ENCODE data around the gene MSRB3.

The MSRB3 gene

GRCh38 chr12:65392491-65392890, 114.0 kb downstream of the MSRB3 start:
- Histone ChIP-seq H3K27ac (ENCODE audit: low read length) (no peak overlapping the region), H3K4me1 (ENCODE audit: low read length) (no peaks in the 10 kb centered on the region), H3K79me2 (ENCODE audit: low read length) (no peaks in the 10 kb centered on the region), H3K9ac (ENCODE audit: low read length) (no peak overlapping the region), H3K36me3 (replicated peaks; ENCODE audit: low read depth, low read length) (no peaks in the 10 kb centered on the region), H3K4me2 (ENCODE audit: low read length) (no peak overlapping the region), H3K4me3 (ENCODE audit: low read length) (no peak overlapping the region), H2AFZ (ENCODE audit: low read depth, low read length) (no peak overlapping the region), H3K27me3 (ENCODE audit: low read depth, low read length) (no peaks in the 10 kb centered on the region), H4K20me1 (ENCODE audit: insufficient read depth, low read length) (no peaks in the 10 kb centered on the region), H3K9me3 (ENCODE audit: insufficient read depth, low read length) (peaks cover 8% of the 10 kb centered on the region; the same call in 1 of the 2 replicates)
- no peak for TF ChIP-seq CTCF (IDR thresholded peaks at IDR 0.05; ENCODE audit: low read depth, low read length)

- H3K9me3 ChIP-seq (ENCODE audit: insufficient read depth, low read length), result no peaks in the 10 kb centered on the region
- H3K9ac ChIP-seq (ENCODE audit: low read length), result no peak overlapping the region
- no peak overlapping the region for H3K4me3 ChIP-seq (ENCODE audit: low read length)
- H3K27ac ChIP-seq (ENCODE audit: low read length), result no peak overlapping the region
- H2AFZ ChIP-seq (ENCODE audit: low read depth, low read length), result no peak overlapping the region
- TF ChIP-seq CTCF (IDR thresholded peaks at IDR 0.05; ENCODE audit: low read depth, low read length) (no peak), EZH2phosphoT487 (IDR thresholded peaks at IDR 0.05; ENCODE audit: low read depth) (no peak)
- H3K27me3 ChIP-seq (ENCODE audit: low read depth, low read length), result no peaks in the 10 kb centered on the region
- H3K4me2 ChIP-seq (ENCODE audit: low read length), result no peak overlapping the region
- H3K36me3 ChIP-seq (replicated peaks; ENCODE audit: low read depth, low read length), result no peaks in the 10 kb centered on the region
- H3K4me1 ChIP-seq (ENCODE audit: low read length), result no peaks in the 10 kb centered on the region
- no peaks in the 10 kb centered on the region for H3K79me2 ChIP-seq (ENCODE audit: low read length)
- no peaks in the 10 kb centered on the region for H4K20me1 ChIP-seq (ENCODE audit: insufficient read depth, low read length)
Observed at GRCh38 chr12:65403188-65403587, 124.7 kb downstream of the MSRB3 start.

- TF ChIP-seq EZH2phosphoT487 (IDR thresholded peaks at IDR 0.05; ENCODE audit: low read depth), result no peak
- no peak for TF ChIP-seq CTCF (IDR thresholded peaks at IDR 0.05; ENCODE audit: low read depth, low read length)
- H3K79me2 ChIP-seq (ENCODE audit: low read length), result no peaks in the 10 kb centered on the region
- H3K4me2 ChIP-seq (ENCODE audit: low read length), result no peak overlapping the region
- H4K20me1 ChIP-seq (ENCODE audit: insufficient read depth, low read length), result no peaks in the 10 kb centered on the region
- no peaks in the 10 kb centered on the region for H3K4me1 ChIP-seq (ENCODE audit: low read length)
- H3K9me3 ChIP-seq (ENCODE audit: insufficient read depth, low read length), result no peaks in the 10 kb centered on the region
- H3K36me3 ChIP-seq (replicated peaks; ENCODE audit: low read depth, low read length), result no peaks in the 10 kb centered on the region
- no peak overlapping the region for H3K4me3 ChIP-seq (ENCODE audit: low read length)
- no peaks in the 10 kb centered on the region for H3K27me3 ChIP-seq (ENCODE audit: low read depth, low read length)
- no peak overlapping the region for H3K27ac ChIP-seq (ENCODE audit: low read length)
- H3K9ac ChIP-seq (ENCODE audit: low read length), result no peak overlapping the region
- no peak overlapping the region for H2AFZ ChIP-seq (ENCODE audit: low read depth, low read length)
Observed at GRCh38 chr12:65407388-65408149, 129.1 kb downstream of the MSRB3 start.

GRCh38 chr12:65408441-65408840, 130.0 kb downstream of the MSRB3 start:
- no peaks in the 10 kb centered on the region for H3K79me2 ChIP-seq (ENCODE audit: low read length)
- no peak overlapping the region for H3K9ac ChIP-seq (ENCODE audit: low read length)
- H3K9me3 ChIP-seq (ENCODE audit: insufficient read depth, low read length), result no peaks in the 10 kb centered on the region
- TF ChIP-seq CTCF (IDR thresholded peaks at IDR 0.05; ENCODE audit: low read depth, low read length), result no peak
- no peak for TF ChIP-seq EZH2phosphoT487 (IDR thresholded peaks at IDR 0.05; ENCODE audit: low read depth)
- H3K36me3 ChIP-seq (replicated peaks; ENCODE audit: low read depth, low read length), result no peaks in the 10 kb centered on the region
- no peak overlapping the region for H3K27ac ChIP-seq (ENCODE audit: low read length)
- no peaks in the 10 kb centered on the region for H4K20me1 ChIP-seq (ENCODE audit: insufficient read depth, low read length)
- no peaks in the 10 kb centered on the region for H3K4me1 ChIP-seq (ENCODE audit: low read length)
- no peak overlapping the region for H2AFZ ChIP-seq (ENCODE audit: low read depth, low read length)
- H3K4me2 ChIP-seq (ENCODE audit: low read length), result no peak overlapping the region
- H3K27me3 ChIP-seq (ENCODE audit: low read depth, low read length), result no peaks in the 10 kb centered on the region
- no peak overlapping the region for H3K4me3 ChIP-seq (ENCODE audit: low read length)
